Measurements from ENCODE around the gene MDN1. TPM values are rescaled to one million over a fixed set of nuclear protein-coding genes. Genes with fewer than 3 reads are reported as not detected.

MDN1 gene
- total and polyA plus RNA-seq, 2 of the 8 experiments (the other 6 are each of a cell fraction or from before 2014, with no cell fraction given): 53.5 to 179 TPM

DNA sequence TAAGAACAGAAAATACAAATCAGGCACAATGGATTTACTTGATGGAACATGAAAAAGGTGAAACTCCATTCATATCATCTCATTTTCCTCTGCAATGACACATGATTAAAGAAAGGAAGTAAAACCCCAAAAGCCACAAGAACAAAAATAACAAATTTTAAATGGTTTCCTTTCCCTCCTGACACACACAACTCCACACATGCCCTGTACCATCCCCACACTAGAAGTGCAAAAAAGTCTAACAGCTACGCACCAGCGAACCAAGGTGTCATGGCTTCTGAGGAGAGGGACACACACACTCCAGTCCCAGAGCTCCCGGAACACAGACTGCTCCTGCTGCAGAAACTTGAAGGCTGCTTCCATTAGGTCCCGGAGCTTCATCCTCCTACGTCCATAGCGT is 25.3 kb downstream of the MDN1 start:
- Histone ChIP-seq H3K56ac (replicated peaks; ENCODE audit: insufficient read length, low read depth, low read length) (no peak overlapping the region), H3K27ac (ENCODE audit: low read depth, low read length) (no peak overlapping the region), H2AFZ (ENCODE audit: low read length) (no peak overlapping the region), H3K4me1 (replicated peaks in 1 of 4; ENCODE audit: control insufficient read depth in 3 of 4, insufficient read depth in 4 of 4, low read length in 3 of 4) (peaks cover 4 to 6% (median 5%) of the 10 kb centered on the region in 4 experiments; a peak in 5 of 7 replicates), H3K18ac (ENCODE audit: extremely low read depth, low read length) (no peak overlapping the region), H3K23ac (ENCODE audit: insufficient read length) (no peak overlapping the region), H3K36me3 (ENCODE audit: control insufficient read depth in 2 of 4, insufficient read depth in 4 of 4, low read length in 3 of 4) (peaks cover 16 to 60% (median 41%) of the 10 kb centered on the region in 4 experiments), H2BK20ac (ENCODE audit: low read length) (no peak overlapping the region), H4K8ac (ENCODE audit: extremely low read depth, insufficient read depth, low read length) (no peak overlapping the region), H2BK12ac (ENCODE audit: low read depth, low read length) (no peak overlapping the region), H4K5ac (ENCODE audit: insufficient read length, low read depth, low read length) (no peak overlapping the region), H2AK5ac (ENCODE audit: low read depth, low read length) (no peak overlapping the region), H3K27me3 (replicated peaks in 1 of 4; ENCODE audit: control insufficient read depth in 3 of 4, extremely low read depth in 1 of 4, insufficient read depth in 3 of 4, low read length in 3 of 4) (no peaks in the 10 kb centered on the region), H3K4ac (replicated peaks; ENCODE audit: insufficient read length, low read depth, low read length) (no peak overlapping the region), H3K14ac (ENCODE audit: insufficient read length) (no peak overlapping the region), H2BK15ac (ENCODE audit: low read length) (no peak overlapping the region), H3K9ac (replicated peaks in 1 of 4; ENCODE audit: extremely low read depth in 1 of 4, low read depth in 3 of 4, low read length in 3 of 4) (no peak overlapping the region), H4K20me1 (replicated peaks in 1 of 2; ENCODE audit: control insufficient read depth in 1 of 2, insufficient read depth in 2 of 2, low read length in 2 of 2) (peaks cover 0 to 7% of the 10 kb centered on the region in 2 experiments), H3K79me1 (ENCODE audit: low read depth, low read length) (peaks cover 3% of the 10 kb centered on the region; the same call in 1 of the 2 replicates), H2BK5ac (ENCODE audit: low read depth, low read length) (no peak overlapping the region), H2BK120ac (replicated peaks; ENCODE audit: low read depth, low read length) (no peak overlapping the region), H3K9me3 (ENCODE audit: insufficient read depth in 2 of 2, low read depth in 1 of 2, low read length in 1 of 2) (no peaks in the 10 kb centered on the region), H4K91ac (replicated peaks; ENCODE audit: insufficient read length, low read length) (no peak overlapping the region), H3K79me2 (ENCODE audit: control insufficient read depth in 1 of 2, insufficient read depth in 2 of 2, low read length in 2 of 2) (peaks cover 3 to 63% of the 10 kb centered on the region in 2 experiments; a peak in 2 of 4 replicates), H3K23me2 (ENCODE audit: low read depth, low read length) (no peaks in the 10 kb centered on the region), H3K4me3 (ENCODE audit: extremely low read depth in 1 of 4, insufficient read depth in 2 of 4, low read depth in 3 of 4, low read length in 4 of 4) (no peak overlapping the region), H3K4me2 (ENCODE audit: insufficient read depth in 1 of 2, low read depth in 2 of 2, low read length in 2 of 2) (no peak overlapping the region)
- ChIA-PET CTCF (ENCODE audit: partially characterized antibody) (interaction anchor here (0.6 to 1.8 kb wide), 4 partner anchors 9 to 297 kb away, joined by 3 to 8 read pairs (median 3); no protein-coding TSS in a partner anchor), POLR2A (ENCODE audit: partially characterized antibody) (interaction anchor here (0.6 to 4.2 kb wide), 2 partner anchors 25 to 40 kb away, joined by 3 to 14 read pairs; partner anchors contain the start of gene MDN1)
- WGBS, 2 experiments (ENCODE audit: extremely low coverage in 1 of 2, insufficient coverage in 1 of 2, insufficient read length in 1 of 2, insufficient replicate concordance in 2 of 2, low coverage in 1 of 2, low lambda C conversion rate in 2 of 2, missing lambda C conversion rate in 1 of 2): 89% methylated on average over 6 of the region's 6 CpGs; no CpG with 5 or more reads in 1 of the 2 experiments
- DNase-seq (ENCODE audit: low read depth in 1 of 2, low spot score in 2 of 2) (no peak), FAIRE-seq (no peak)
- TF ChIP-seq KDM4A (IDR thresholded peaks at IDR 0.05; ENCODE audit: low read depth, low read length, severe bottlenecking) (no peak), SIN3A (conservative IDR thresholded peaks at IDR 0.05 in 1 of 2, IDR thresholded peaks at IDR 0.05 in 1 of 2; ENCODE audit: low read depth in 1 of 2, low read length in 2 of 2) (no peak), SAP30 (IDR thresholded peaks at IDR 0.05; ENCODE audit: insufficient read depth, insufficient replicate concordance, low read length) (no peak), NRF1 (IDR thresholded peaks at IDR 0.05; ENCODE audit: low read depth, low read length) (no peak), CBX5 (IDR thresholded peaks at IDR 0.05; ENCODE audit: low read depth, low read length) (no peak), SP2 (IDR thresholded peaks at IDR 0.05; ENCODE audit: low read length) (no peak), RFX5 (IDR thresholded peaks at IDR 0.05; ENCODE audit: borderline replicate concordance, low read depth, low read length) (no peak), RAD21 (IDR thresholded peaks at IDR 0.05 in 1 of 2, conservative IDR thresholded peaks at IDR 0.05 in 1 of 2; ENCODE audit: low read depth in 2 of 2, low read length in 2 of 2) (no peak), BRCA1 (IDR thresholded peaks at IDR 0.05; ENCODE audit: low read depth, low read length) (no peak), POLR2AphosphoS5 (IDR thresholded peaks at IDR 0.05; ENCODE audit: low read depth, low read length) (no peak), SIX5 (IDR thresholded peaks at IDR 0.05; ENCODE audit: low read depth, low read length) (no peak)
- TF ChIP-seq, protein P1, sequence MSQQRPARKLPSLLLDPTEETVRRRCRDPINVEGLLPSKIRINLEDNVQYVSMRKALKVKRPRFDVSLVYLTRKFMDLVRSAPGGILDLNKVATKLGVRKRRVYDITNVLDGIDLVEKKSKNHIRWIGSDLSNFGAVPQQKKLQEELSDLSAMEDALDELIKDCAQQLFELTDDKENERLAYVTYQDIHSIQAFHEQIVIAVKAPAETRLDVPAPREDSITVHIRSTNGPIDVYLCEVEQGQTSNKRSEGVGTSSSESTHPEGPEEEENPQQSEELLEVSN (IDR thresholded peaks at IDR 0.05): no peak
